Tibial nerve (tissue), 4 donors: Measurements from ENCODE around the gene PLEKHG5.
"Not testable (repeated sequence)": the region's sequence is repeated elsewhere in the genome, so short reads cannot be mapped to it uniquely, and the experiment has no call there.

Experiments
- EP300 ChIP-seq, 2 donors: sonication (generic); formaldehyde crosslinking; IDR thresholded peaks; one replicate each; pipeline ENCODE4 v1.6.1; 2017; ENCODE audit warnings: antibody characterized with exemption in 2 of 2, mild to moderate bottlenecking in 1 of 2
- TF ChIP-seq, protein P1 (sequence below), 5 experiments: fragments of 200-600 bp in 3 of 5; fragments of 450-650 bp in 2 of 5; sonication (generic) in 3 of 5; IDR thresholded peaks; one replicate each; pipeline ENCODE4 v1.5.1; 2016 to 2019; ENCODE audit warnings: antibody characterized with exemption in 5 of 5, mild to moderate bottlenecking in 3 of 5, moderate library complexity in 2 of 5

GRCh38 chr1:6431645-6432579 lies 59.6 kb downstream of the PLEKHG5 start:
- TF ChIP-seq EP300 (IDR thresholded peaks at IDR 0.05): not testable (repeated sequence)
- TF ChIP-seq, protein P1, sequence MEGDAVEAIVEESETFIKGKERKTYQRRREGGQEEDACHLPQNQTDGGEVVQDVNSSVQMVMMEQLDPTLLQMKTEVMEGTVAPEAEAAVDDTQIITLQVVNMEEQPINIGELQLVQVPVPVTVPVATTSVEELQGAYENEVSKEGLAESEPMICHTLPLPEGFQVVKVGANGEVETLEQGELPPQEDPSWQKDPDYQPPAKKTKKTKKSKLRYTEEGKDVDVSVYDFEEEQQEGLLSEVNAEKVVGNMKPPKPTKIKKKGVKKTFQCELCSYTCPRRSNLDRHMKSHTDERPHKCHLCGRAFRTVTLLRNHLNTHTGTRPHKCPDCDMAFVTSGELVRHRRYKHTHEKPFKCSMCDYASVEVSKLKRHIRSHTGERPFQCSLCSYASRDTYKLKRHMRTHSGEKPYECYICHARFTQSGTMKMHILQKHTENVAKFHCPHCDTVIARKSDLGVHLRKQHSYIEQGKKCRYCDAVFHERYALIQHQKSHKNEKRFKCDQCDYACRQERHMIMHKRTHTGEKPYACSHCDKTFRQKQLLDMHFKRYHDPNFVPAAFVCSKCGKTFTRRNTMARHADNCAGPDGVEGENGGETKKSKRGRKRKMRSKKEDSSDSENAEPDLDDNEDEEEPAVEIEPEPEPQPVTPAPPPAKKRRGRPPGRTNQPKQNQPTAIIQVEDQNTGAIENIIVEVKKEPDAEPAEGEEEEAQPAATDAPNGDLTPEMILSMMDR (IDR thresholded peaks at IDR 0.05): not testable (repeated sequence)
